Right lobe of liver (tissue), 4 donors: ENCODE measurements around the gene PTPN18.

Source experiments
- CTCF ChIP-seq, 4 donors: fragments of 200-600 bp in 3 of 4; fragments of 450-650 bp in 1 of 4; IDR thresholded peaks; one replicate each; pipeline versions ENCODE4 v1.5.1 to v1.8.0; 2016 to 2022; ENCODE audit warnings: antibody characterized with exemption in 4 of 4, mild to moderate bottlenecking in 2 of 4
- POLR2A ChIP-seq: fragments of 450-650 bp; IDR thresholded peaks from one replicate; pipeline ENCODE4 v1.6.1; 2017; ENCODE audit warnings: antibody characterized with exemption, mild to moderate bottlenecking
- donor health status: DM: no; HTN: no; CAD: no.
- donor health status: DM: no; HTN: no; CAD: no.
- donor health status: DM: no; HTN: yes; CAD: no.

DNA sequence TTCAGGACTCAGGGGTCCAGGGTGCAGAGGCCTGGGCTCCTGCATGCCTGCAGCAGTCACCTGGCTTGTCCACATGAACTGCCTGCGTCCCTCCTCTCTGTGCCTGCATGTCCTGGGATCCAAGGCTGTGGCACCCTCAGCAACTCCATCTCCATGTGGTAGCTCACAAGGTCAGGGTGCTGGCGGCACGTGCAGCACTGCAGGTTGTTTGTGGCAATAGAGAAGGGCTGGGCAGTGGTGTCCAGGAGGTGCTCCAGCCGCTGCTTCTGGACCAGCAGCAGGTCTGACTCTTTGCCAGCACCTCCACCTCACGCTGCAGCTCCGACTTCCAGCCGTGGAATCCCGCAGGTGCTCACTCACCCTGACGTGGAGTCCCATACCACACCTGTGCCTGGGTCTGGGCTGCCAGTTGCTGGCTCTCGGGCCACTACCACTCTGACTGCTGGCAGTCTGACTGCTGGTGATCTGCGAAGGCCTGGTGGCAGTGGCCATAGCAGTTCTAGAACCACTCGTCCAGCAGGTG lies 42.0 kb upstream of the PTPN18 start:
- TF ChIP-seq CTCF (IDR thresholded peaks at IDR 0.05) = no peak
- TF ChIP-seq POLR2A = no peak
